Vagina (tissue), 2 donors: ENCODE measurements around the gene PER2.

Experiments used
- CTCF ChIP-seq, 3 experiments: fragments of 450-650 bp in 2 of 3; fragments of 200-600 bp in 1 of 3; sonication (generic) in 1 of 3; IDR thresholded peaks; one replicate each; pipeline ENCODE4 v1.5.1; 2017 to 2019; ENCODE audit warnings: antibody characterized with exemption in 3 of 3, mild to moderate bottlenecking in 2 of 3, moderate library complexity in 2 of 3
- POLR2A ChIP-seq, 2 donors: fragments of 450-650 bp; IDR thresholded peaks; one replicate each; pipeline ENCODE4 v1.6.1; 2017; ENCODE audit warnings: antibody characterized with exemption in 2 of 2, mild to moderate bottlenecking in 2 of 2, moderate library complexity in 2 of 2

- TF ChIP-seq POLR2A (IDR thresholded peaks at IDR 0.05) (no peak), CTCF (IDR thresholded peaks at IDR 0.05) (no peak)
Measured at GRCh38 chr2:238237431-238238135, 50.8 kb downstream of the PER2 start.
